Sigmoid colon (tissue), 4 donors: ENCODE results near the gene CLEC16A.

Experiments used
- EP300 ChIP-seq, 4 donors: sonication (generic); formaldehyde crosslinking; IDR thresholded peaks; one replicate each; pipeline ENCODE4 v1.6.1; 2017; ENCODE audit warnings: antibody characterized with exemption in 4 of 4
- POLR2A ChIP-seq, 2 donors: fragments of 450-650 bp; IDR thresholded peaks; one replicate each; pipeline ENCODE4 v1.6.1; 2016; ENCODE audit warnings: antibody characterized with exemption in 2 of 2, mild to moderate bottlenecking in 2 of 2, moderate library complexity in 2 of 2
- POLR2AphosphoS5 ChIP-seq, 4 donors: sonication (generic); formaldehyde crosslinking; IDR thresholded peaks; one replicate each; pipeline ENCODE4 v1.6.1; 2017; ENCODE audit warnings: antibody characterized with exemption in 4 of 4
- TF ChIP-seq, protein P1 (sequence below), 4 experiments: fragments of 450-650 bp in 3 of 4; fragments of 200-600 bp in 1 of 4; IDR thresholded peaks; one replicate each; pipeline ENCODE4 v1.5.1; 2016 to 2019; ENCODE audit warnings: antibody characterized with exemption in 4 of 4, mild to moderate bottlenecking in 3 of 4, moderate library complexity in 2 of 4

DNA sequence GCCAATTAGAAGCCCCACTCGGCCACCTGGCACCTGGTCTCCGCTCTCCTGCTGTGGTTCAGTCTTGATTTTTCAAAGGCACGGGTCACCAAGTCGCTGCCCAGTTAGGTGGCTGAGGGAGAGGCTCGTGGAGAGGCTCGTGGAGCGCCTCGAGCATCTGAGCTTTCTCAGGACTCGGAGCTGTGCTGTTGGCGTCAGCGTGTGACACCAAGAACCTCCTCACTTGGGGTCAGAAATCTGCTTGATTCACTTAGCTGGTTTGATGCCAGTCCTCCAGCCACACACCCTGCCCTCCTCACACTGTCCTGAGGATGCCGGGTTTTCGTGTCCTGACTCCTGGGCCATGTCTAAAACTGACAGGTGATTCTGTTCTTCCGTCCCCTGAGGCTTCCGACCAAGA is 229.1 kb downstream of the CLEC16A start:
- TF ChIP-seq, protein P1, sequence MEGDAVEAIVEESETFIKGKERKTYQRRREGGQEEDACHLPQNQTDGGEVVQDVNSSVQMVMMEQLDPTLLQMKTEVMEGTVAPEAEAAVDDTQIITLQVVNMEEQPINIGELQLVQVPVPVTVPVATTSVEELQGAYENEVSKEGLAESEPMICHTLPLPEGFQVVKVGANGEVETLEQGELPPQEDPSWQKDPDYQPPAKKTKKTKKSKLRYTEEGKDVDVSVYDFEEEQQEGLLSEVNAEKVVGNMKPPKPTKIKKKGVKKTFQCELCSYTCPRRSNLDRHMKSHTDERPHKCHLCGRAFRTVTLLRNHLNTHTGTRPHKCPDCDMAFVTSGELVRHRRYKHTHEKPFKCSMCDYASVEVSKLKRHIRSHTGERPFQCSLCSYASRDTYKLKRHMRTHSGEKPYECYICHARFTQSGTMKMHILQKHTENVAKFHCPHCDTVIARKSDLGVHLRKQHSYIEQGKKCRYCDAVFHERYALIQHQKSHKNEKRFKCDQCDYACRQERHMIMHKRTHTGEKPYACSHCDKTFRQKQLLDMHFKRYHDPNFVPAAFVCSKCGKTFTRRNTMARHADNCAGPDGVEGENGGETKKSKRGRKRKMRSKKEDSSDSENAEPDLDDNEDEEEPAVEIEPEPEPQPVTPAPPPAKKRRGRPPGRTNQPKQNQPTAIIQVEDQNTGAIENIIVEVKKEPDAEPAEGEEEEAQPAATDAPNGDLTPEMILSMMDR (IDR thresholded peaks at IDR 0.05), result no peak
- TF ChIP-seq POLR2A (IDR thresholded peaks at IDR 0.05) (no peak), POLR2AphosphoS5 (IDR thresholded peaks at IDR 0.05) (no peak), EP300 (IDR thresholded peaks at IDR 0.05) (no peak)
